ENCODE results near the gene CHRNE.

The CHRNE gene

GRCh38 chr17:4948931-4949320 lies 46.0 kb upstream of the CHRNE start:
- ChIA-PET POLR2A (interaction anchor here (0.6 to 6.9 kb wide), 6 partner anchors 8 to 59 kb away, joined by 3 to 119 read pairs (median 7); partner anchors contain the start of genes CAMTA2, INCA1, KIF1C and RNF167), CTCF (interaction anchor here (1.6 kb wide), 1 partner anchor 39 kb away, joined by 4 read pairs; the partner anchor contains the start of gene CAMTA2)
- no peak for TF ChIP-seq CTCF (IDR thresholded peaks at IDR 0.05; ENCODE audit: insufficient read depth, low read length, missing control alignments)
- H3K4me3 ChIP-seq (ENCODE audit: low read depth, low read length), result peak overlapping the region; percentile 99
- peak; percentile 38 for DNase-seq (ENCODE audit: low read depth, low spot score)

- ChIA-PET CTCF (interaction anchor here (1.6 kb wide), 1 partner anchor 40 kb away, joined by 4 read pairs; the partner anchor contains the start of gene CAMTA2), POLR2A (interaction anchor here (0.6 to 6.9 kb wide), 7 partner anchors 8 to 136 kb away, joined by 3 to 119 read pairs (median 5); partner anchors contain the start of genes CAMTA2, INCA1, KIF1C and RNF167)
- H3K4me3 ChIP-seq (ENCODE audit: low read depth, low read length), result peak within 1 kb of the TSS; percentile 99
- TF ChIP-seq CTCF (IDR thresholded peaks at IDR 0.05; ENCODE audit: insufficient read depth, low read length, missing control alignments), result no peak
- peak; percentile 63 for DNase-seq (ENCODE audit: low read depth, low spot score)
Observed at GRCh38 chr17:4948166-4948930, 45.5 kb upstream of the CHRNE start, which contains the start of gene PFN1. TSS of gene PFN1 (minus strand) at chr17:4948530. CDS start at chr17:4948394, 136 bp downstream.

GRCh38 chr17:4947411-4948165 lies 44.7 kb upstream of the CHRNE start:
- ChIA-PET CTCF (interaction anchor here (1.2 to 1.6 kb wide), 2 partner anchors 38 to 40 kb away, joined by 4 to 6 read pairs; partner anchors contain the start of gene CAMTA2), POLR2A (interaction anchor here (0.6 to 6.9 kb wide), 6 partner anchors 7 to 135 kb away, joined by 3 to 119 read pairs (median 6); partner anchors contain the start of genes CAMTA2, INCA1, KIF1C and RNF167)
- peak overlapping the region; percentile 99 for H3K4me3 ChIP-seq (ENCODE audit: low read depth, low read length)
- no peak for TF ChIP-seq CTCF (IDR thresholded peaks at IDR 0.05; ENCODE audit: insufficient read depth, low read length, missing control alignments)
- DNase-seq (ENCODE audit: low read depth, low spot score), result no peak

- CTCF ChIA-PET, result interaction anchor here (1.2 kb wide), 1 partner anchor 38 kb away, joined by 6 read pairs; no protein-coding TSS in a partner anchor
- DNase-seq (ENCODE audit: low read depth, low spot score), result no peak
- TF ChIP-seq CTCF (IDR thresholded peaks at IDR 0.05; ENCODE audit: insufficient read depth, low read length, missing control alignments), result no peak
Observed at GRCh38 chr17:4947010-4947410, 44.1 kb upstream of the CHRNE start.

GRCh38 chr17:4946312-4946976 lies 43.5 kb upstream of the CHRNE start:
- ChIA-PET POLR2A (interaction anchor here (0.7 to 6.9 kb wide), 4 partner anchors 9 to 41 kb away, joined by 3 to 119 read pairs (median 6); partner anchors contain the start of genes CAMTA2 and SPAG7), CTCF (interaction anchor here (1.0 to 1.2 kb wide), 2 partner anchors 37 to 41 kb away, joined by 3 to 6 read pairs; partner anchors contain the start of gene CAMTA2)
- peak overlapping the region; percentile 99 for H3K4me3 ChIP-seq (ENCODE audit: low read depth, low read length)
- no peak for DNase-seq (ENCODE audit: low read depth, low spot score)
- no peak for TF ChIP-seq CTCF (IDR thresholded peaks at IDR 0.05; ENCODE audit: insufficient read depth, low read length, missing control alignments)

More at GRCh38 chr17:4947010-4947410, 44.1 kb upstream of the CHRNE start:
- POLR2A ChIA-PET, result interaction anchor here (0.7 to 6.9 kb wide), 4 partner anchors 9 to 40 kb away, joined by 3 to 119 read pairs (median 6); partner anchors contain the start of genes CAMTA2 and SPAG7
- peak overlapping the region; percentile 99 for H3K4me3 ChIP-seq (ENCODE audit: low read depth, low read length)

Data from AG04449 (cell line).